ENCODE measurements around the gene MAN2A1. TPM values are rescaled to one million over a fixed set of nuclear protein-coding genes. Genes with fewer than 3 reads are reported as not detected.

MAN2A1 gene
- total RNA-seq, 2 donors from 2014 or later: 60.7 to 62.1 TPM

- H3K27ac ChIP-seq (ENCODE audit: low read depth, low read length): no peak overlapping the region
- H3K36me3 ChIP-seq (ENCODE audit: control insufficient read depth, insufficient read depth, low read length): no peaks in the 10 kb centered on the region
- TF ChIP-seq CTCF (conservative IDR thresholded peaks at IDR 0.05): no peak
- Mint-ChIP-seq H3K4me1 (peaks cover 8% of the 10 kb centered on the region), H3K36me3 (ENCODE audit: low read depth) (no peaks in the 10 kb centered on the region), H3K27ac (peak overlapping the region; percentile 37), H3K9me3 (no peaks in the 10 kb centered on the region), H3K4me3 (no peak overlapping the region), H3K27me3 (ENCODE audit: insufficient read depth) (peaks cover 3% of the 10 kb centered on the region)
- no peak overlapping the region for H3K4me3 ChIP-seq (ENCODE audit: low read length)
- no peaks in the 10 kb centered on the region for H3K9me3 ChIP-seq (ENCODE audit: control insufficient read depth, low read length)
- no peak for DNase-seq
- H3K9ac ChIP-seq (ENCODE audit: extremely low read depth, low read length, poor library complexity, severe bottlenecking): no peak overlapping the region
- 89 to 93% methylated on average over 1 to 5 of the region's 5 CpGs for WGBS, 2 experiments (ENCODE audit: insufficient coverage in 1 of 2, insufficient read length in 1 of 2)
- H3K4me1 ChIP-seq (ENCODE audit: control insufficient read depth, insufficient read depth, low read length): no peaks in the 10 kb centered on the region
- no peaks in the 10 kb centered on the region for H3K27me3 ChIP-seq (ENCODE audit: control insufficient read depth, insufficient read depth, low read length, poor library complexity, severe bottlenecking)
These were observed 21.5 kb upstream of the MAN2A1 start for GRCh38 chr5:109668237-109668636.

GRCh38 chr5:109668668-109669422 is 20.9 kb upstream of the MAN2A1 start:
- no peak overlapping the region for H3K27ac Mint-ChIP-seq
- peaks cover 3% of the 10 kb centered on the region for H3K27me3 Mint-ChIP-seq (ENCODE audit: insufficient read depth)
- H3K4me3 ChIP-seq (ENCODE audit: low read length): no peak overlapping the region
- no peak overlapping the region for H3K27ac ChIP-seq (ENCODE audit: low read depth, low read length)
- H3K4me1 Mint-ChIP-seq: peaks cover 8% of the 10 kb centered on the region
- DNase-seq: no peak
- no peaks in the 10 kb centered on the region for H3K36me3 Mint-ChIP-seq (ENCODE audit: low read depth)
- 81 to 100% methylated on average over 1 to 4 of the region's 4 CpGs for WGBS, 2 experiments (ENCODE audit: insufficient coverage in 1 of 2, insufficient read length in 1 of 2)
- H3K4me1 ChIP-seq (ENCODE audit: control insufficient read depth, insufficient read depth, low read length): no peaks in the 10 kb centered on the region
- H3K9me3 ChIP-seq (ENCODE audit: control insufficient read depth, low read length): no peaks in the 10 kb centered on the region
- no peak overlapping the region for H3K9ac ChIP-seq (ENCODE audit: extremely low read depth, low read length, poor library complexity, severe bottlenecking)
- TF ChIP-seq CTCF (conservative IDR thresholded peaks at IDR 0.05): peak; percentile 62
- H3K36me3 ChIP-seq (ENCODE audit: control insufficient read depth, insufficient read depth, low read length): no peaks in the 10 kb centered on the region
- no peak overlapping the region for H3K4me3 Mint-ChIP-seq
- H3K27me3 ChIP-seq (ENCODE audit: control insufficient read depth, insufficient read depth, low read length, poor library complexity, severe bottlenecking): no peaks in the 10 kb centered on the region
- no peaks in the 10 kb centered on the region for H3K9me3 Mint-ChIP-seq

- H3K9ac ChIP-seq (ENCODE audit: extremely low read depth, low read length, poor library complexity, severe bottlenecking): no peak overlapping the region
- H3K27me3 ChIP-seq (ENCODE audit: control insufficient read depth, insufficient read depth, low read length, poor library complexity, severe bottlenecking): no peaks in the 10 kb centered on the region
- Mint-ChIP-seq H3K4me3 (no peak overlapping the region), H3K36me3 (ENCODE audit: low read depth) (no peaks in the 10 kb centered on the region), H3K9me3 (no peaks in the 10 kb centered on the region), H3K27me3 (ENCODE audit: insufficient read depth) (peaks cover 3% of the 10 kb centered on the region), H3K27ac (no peak overlapping the region), H3K4me1 (peaks cover 8% of the 10 kb centered on the region)
- H3K4me3 ChIP-seq (ENCODE audit: low read length): no peak overlapping the region
- WGBS, 2 experiments (ENCODE audit: insufficient coverage in 1 of 2, insufficient read length in 1 of 2): 100% methylated on average over 1 of the region's 1 CpG
- H3K36me3 ChIP-seq (ENCODE audit: control insufficient read depth, insufficient read depth, low read length): no peaks in the 10 kb centered on the region
- H3K9me3 ChIP-seq (ENCODE audit: control insufficient read depth, low read length): no peaks in the 10 kb centered on the region
- no peak for DNase-seq
- H3K27ac ChIP-seq (ENCODE audit: low read depth, low read length): no peak overlapping the region
- no peaks in the 10 kb centered on the region for H3K4me1 ChIP-seq (ENCODE audit: control insufficient read depth, insufficient read depth, low read length)
- no peak for TF ChIP-seq CTCF (conservative IDR thresholded peaks at IDR 0.05)
These were observed 19.6 kb upstream of the MAN2A1 start for GRCh38 chr5:109669991-109670706.
